ENCODE results near the gene STK10.
"Not testable (repeated sequence)": the region's sequence is repeated elsewhere in the genome, so short reads cannot be mapped to it uniquely, and the experiment has no call there.

STK10 gene

DNA sequence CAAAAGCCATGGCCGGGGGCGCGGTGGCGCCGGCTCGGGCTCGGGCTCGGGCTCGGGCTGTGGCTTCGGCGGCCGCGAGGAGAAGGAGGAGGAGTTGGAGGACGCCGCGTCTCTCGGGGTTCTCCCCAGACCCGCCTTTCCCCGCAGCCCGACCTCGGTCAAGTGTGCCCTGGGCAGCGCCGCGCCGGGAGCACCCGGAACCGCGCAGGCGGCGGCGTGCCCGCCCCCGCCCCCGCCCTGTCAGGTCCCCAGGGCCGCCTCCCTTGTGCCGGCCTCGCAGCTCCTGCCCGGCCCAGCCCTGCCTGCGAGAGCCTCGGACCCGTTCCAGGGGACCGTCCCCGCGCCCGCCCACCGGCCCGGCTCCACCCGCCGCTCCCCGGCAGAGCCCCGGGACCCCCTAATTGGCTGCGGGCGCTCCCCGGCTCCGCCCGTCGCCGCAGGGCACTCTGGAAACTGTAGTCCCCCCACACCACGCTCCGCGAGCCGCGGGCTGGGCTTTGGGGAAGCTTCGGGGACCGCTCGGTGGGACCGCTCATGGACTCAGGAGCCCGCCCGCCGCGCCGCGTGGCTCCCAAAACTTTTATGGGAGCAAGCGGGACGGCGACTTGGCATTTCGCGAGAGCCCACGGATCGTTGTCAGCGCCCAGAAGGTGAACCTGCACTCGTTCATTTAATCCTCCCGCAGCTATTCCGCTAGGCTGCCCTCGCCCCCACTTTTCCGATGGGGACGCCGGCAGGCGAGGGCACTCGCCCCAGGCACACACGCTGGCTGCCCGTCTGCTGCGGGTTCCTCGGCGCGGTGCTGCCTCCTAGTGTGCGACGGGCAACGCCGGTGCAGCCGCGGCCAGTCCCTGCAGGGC is at the start of gene STK10:
TSS of gene STK10 (minus strand) at position 192 of the 860 bp plus-strand sequence. CDS start at position 10, 182 bp downstream.
- DNase-seq (ENCODE audit: low spot score): peak; percentile 89

DNA sequence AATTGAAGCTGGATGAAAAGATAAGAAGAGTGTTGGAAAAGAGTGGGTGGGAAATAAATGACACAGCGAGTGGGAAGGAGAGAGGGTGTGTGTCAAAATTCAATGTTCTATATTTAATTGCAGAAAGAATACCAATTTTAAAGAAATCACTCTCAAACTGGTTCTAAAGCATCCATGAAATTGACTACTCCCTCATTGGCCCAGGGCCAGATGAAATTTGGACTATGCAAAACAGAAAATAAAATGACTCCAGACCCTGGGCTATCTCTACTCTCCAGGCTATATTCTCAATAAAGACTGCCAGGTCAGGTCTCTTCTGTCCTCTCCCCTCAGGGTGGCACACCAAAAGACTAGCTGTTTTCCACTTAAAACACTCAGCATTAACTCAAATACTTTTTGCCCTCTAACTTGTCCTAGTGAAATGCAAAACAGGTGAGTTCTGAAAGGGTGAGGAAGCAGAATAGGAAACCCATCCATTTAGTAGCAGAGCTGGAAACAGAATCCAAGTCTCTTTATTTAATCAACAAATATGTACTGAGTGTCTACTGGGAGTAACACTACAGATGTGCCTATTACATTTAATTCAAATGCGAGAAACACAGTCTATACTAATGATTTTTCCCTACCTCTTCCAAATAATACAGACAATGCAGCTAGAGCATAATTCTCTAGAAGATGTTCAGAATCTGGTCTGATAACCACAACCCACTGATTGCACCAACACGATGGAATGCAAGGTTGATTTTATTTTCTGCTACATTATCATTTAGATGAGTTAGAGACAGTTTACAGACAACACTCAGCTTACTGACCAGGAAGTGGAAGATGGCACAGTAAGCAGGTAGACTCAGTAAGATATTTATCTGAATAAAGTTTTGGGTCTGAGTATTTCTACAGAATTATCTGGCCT is 48.1 kb upstream of the STK10 start:
- DNase-seq (ENCODE audit: low spot score): peak; percentile 48

DNA sequence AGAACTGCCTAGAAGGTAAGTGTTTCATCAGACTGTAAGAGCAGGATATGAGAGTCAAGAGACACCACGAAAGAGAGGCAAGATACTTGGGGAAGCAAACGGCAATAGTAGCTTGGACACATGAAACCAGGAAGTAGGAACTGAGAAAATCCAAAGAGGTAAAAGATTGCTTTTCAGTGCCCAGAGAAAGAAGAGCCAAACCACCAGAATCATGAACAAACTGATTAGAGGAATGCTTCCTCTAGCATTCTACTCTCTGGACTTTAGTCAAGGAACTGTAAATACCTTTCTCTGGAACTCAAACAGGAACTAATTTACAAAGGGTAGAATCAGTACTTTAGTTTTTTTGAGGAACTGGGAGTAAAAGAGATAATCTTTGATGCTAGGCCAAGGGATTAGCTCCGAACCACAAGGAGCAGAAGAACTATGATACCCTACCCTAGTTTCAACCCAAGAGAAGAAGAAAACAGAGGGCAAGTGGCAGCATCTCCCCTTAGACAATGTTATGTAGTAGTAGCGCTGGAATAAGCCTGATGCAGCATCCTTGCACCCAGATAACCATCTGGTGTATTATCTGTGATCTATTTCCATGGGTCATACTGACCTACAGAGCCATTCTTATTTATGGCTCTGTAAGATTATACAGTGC is 47.2 kb upstream of the STK10 start:
- no peak for DNase-seq (ENCODE audit: low spot score)

DNA sequence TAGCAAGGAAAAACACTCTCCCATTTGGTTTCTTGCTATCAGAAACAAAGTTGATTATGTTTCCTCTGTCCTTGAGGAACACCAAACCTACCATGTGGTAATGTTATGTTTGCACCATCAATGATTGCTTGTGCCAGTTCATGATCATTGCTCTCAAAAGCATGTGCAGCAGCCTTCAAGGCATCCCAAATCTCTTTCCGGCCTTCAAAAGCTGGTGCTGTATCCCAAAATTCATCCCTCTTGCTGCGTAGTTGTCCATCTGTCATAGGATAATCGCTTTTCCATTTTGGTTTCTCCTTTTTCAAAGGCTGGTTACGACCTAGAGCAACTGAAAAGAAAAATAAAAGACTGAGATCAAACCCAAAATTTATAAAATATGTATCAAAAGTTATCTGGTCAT is 46.0 kb upstream of the STK10 start:
- peak; percentile 70 for DNase-seq (ENCODE audit: low spot score)

DNA sequence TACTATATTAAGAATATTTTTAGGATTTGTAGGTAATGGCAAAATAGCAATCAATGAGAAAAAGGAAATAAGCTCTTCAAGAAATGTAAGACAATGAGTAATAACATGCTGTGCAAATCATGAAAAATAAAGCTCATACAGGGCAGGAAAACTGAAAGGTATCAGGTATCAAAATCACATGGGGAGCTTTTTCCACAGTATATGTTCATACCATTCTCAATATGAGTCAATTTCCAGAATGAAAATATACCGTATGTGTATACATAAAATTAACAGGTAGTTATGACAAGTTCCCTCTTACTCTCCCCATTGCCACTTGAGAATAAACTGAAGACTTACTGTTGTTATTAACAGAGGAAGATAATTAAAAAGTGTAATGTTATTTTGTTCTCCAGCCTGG is 41.9 kb upstream of the STK10 start:
- DNase-seq (ENCODE audit: low spot score): no peak

DNA sequence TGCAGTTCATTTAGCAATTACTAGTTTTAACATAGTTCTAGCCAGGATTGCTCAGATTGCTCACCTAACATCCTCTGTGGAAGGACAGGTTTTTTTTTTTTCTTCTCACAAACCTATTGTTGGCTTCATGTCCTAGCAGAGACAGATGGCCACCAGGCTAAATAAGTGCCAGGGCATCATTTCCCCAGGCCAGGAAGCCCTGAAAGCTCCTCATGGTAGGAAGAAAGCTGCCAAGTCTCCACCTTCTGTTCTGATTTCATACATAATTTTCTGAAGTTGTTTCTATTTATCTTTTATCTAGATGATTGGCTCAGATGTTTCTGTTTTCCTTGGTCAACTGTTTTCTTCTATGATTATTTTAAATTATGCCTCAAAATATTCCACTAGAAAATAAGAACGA is 37.0 kb upstream of the STK10 start:
- DNase-seq (ENCODE audit: low spot score): peak; percentile 98

DNA sequence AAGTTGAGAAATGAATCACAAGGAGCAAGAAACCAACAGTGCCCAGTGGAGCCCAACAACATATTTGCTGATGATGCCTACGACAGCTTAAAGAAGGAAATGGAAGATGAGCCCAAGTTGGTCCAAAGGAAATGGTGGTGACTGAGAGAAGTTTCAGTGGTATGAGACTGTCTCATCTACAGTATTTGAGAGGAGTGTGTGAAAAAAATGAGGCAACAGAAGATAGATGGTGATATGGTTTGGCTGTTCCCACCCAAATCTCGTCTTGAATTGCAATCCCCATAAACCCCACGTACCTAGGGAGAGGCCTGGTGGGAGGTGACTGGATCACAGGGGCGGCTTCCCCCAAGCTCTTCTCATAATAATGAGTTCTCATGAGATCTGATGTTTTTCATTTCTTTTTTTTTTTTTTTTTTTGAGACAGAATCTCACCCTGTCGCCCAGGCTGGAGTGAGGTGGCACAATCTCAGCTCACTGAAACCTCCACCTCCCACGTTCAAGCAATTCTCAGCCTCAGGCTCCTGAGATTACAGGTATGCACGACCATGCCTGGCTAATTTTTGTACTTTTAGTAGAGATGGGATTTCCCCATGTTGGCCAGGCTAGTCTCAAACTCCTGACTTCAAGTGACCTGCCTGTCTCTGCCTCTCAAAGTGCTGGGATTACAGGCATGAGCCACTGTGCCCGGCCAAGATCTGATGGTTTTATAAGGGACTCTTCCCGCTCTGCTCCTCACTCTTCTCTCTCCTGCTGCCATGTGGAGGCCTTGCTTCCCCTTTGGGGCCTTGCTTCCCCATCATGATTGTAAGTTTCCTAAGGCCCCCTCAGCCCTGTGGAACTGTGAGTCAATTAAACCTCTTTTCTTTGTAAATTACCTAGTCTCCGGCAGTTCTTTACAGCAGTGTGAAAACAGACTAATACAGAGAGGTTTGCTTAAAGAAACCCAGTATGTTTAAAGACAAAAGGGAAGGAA is 36.2 kb upstream of the STK10 start:
- DNase-seq (ENCODE audit: low spot score): no peak

DNA sequence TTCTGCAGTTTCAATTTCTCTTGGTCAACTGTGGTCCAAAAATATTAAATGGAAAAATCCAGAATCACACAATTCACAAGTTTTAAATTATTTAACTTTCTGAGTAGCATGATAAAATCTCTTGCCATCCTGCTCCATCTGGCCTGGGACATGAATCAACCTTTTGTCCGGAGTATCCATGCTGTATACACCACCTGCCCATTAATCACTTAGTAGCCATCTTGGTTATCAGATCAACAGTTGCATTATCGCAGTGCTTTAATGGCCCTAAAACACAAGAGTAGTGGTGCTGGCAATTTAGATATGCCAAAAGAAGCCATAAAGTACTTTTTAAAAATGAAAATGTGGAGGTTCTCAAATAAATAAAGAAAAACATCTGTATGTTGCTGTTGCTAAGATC is 31.3 kb upstream of the STK10 start:
- DNase-seq (ENCODE audit: low spot score): no peak

DNA sequence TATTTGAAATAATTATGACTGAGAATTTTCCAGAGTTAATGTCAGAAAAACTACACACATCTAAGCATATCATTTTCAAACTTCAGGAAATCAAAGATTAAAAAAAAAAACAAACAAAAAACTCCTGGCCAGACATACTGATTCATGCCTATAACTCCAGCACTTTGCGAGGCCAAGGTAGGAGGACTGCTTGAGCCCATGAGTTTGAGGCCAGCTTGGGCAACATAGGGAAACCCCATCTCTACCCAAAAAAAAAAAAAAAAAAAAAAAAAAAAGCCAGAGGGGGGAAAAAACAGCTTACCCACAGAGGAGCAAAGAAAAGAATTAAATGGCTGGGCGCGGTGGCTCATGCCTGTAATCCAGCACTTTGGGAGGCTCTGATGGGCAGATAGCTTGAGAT is 28.3 kb upstream of the STK10 start:
- DNase-seq (ENCODE audit: low spot score): no peak

DNA sequence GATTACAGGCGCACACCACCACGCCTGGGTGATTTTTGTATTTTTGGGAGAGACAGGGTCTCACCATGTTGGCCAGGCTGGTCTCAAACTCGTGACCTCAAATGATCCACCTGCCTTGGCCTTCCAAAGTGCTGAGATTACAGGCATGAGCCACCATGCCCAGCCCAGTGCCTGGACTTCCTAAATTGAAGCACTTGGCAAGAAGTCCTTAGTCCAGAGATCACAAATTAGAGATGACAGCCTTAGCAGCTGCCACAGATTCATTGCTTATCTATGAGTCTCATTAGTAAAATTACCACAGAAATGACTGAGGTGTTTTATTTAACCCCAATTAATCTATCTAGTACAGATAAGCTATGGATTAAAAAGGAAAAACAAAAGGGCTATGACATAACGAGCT is 25.1 kb upstream of the STK10 start:
- DNase-seq (ENCODE audit: low spot score): peak; percentile 69

DNA sequence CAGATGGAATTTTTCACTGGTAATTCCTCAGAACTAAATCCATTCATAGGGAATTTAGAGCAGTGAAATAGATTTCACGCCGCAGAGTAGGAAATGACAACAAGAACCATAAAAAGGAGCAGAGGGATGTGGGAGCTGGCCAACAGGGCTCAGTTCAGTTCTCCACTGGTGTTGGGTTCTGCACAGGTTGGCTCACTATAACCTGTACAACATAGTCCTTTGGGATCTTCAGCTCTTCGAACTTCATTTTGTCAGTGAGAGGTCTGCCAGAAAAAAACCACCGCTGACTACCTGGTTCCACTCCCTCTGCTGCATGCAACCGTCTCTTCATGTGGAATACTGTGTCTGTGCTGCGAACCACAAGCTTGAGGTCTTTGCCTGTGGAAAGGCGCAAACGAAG is 23.7 kb upstream of the STK10 start:
- DNase-seq (ENCODE audit: low spot score): peak; percentile 67

DNA sequence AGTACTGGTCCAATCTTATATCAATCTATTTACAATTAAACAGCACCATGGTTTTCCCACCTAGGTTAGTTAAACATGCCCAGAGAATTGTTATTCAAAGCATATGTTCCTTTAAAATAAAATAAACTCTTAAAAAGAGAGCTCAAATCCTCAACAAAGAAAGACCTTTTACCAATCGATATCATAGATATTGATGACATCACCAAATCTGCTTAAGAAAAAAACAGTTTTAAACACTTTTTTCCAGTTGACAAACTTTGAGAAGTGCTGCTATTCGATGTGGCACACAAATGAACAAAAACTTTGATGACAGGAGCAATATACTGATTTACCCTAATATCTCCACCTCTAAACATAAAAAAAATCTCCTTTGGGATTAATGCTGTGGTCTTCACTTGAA is 21.7 kb upstream of the STK10 start:
- DNase-seq (ENCODE audit: low spot score): no peak

DNA sequence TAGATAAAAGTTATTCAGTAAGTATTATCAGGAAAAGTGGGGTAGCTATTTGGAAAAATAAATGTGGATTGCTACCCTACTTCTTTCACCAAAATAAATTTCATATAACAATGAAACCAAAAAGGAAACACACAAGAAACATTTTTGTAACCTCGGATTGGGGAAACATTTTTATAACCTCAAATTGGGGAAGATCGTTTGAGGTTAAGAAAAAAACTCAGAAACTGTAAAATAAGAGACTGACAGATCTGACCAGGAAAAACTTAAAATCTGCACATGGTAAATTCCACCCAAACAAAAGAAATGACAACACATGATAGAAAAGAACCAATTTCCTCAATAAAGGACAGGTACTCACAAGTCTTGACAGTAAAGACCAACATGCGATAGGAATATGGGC is 19.5 kb upstream of the STK10 start:
- DNase-seq (ENCODE audit: low spot score): no peak

DNA sequence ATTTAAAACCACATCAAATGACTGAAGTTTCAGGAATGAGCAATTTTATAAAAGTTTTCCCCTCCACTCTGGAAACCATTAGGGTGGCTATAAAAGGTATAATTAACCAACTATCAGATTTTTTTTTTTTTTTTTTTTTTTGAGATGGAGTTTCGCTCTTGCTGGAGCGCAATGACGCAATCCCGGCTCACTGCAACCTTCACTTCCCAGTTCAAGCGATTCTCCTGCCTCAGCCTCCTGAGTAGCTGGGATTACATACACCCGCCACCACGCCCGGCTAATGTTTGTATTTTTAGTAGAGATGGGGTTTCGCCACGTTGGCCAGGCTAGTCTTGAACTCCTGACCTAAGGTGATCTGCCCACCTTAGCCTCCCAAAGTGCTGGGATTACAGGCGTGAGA is 18.0 kb upstream of the STK10 start:
- not testable (repeated sequence) for DNase-seq (ENCODE audit: low spot score)

DNA sequence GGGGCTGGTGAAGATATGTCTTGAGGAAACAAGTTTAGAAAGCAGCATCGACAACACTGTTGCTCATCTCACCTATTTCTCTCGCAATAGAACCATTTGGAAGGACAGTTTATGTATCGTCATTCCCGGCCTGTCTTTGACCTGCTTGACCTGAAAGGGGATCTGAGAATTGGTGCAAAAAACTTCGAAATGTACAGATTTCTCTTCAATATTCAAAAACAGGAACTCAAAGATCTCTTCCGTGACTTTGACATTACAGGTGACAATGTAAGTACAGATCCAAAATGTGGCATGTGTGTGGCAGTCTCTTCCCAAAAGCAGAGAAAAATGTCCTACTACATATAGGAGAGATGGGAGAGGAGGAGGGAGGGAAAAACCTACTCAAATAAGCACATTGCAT is 12.5 kb upstream of the STK10 start:
- DNase-seq (ENCODE audit: low spot score): no peak

DNA sequence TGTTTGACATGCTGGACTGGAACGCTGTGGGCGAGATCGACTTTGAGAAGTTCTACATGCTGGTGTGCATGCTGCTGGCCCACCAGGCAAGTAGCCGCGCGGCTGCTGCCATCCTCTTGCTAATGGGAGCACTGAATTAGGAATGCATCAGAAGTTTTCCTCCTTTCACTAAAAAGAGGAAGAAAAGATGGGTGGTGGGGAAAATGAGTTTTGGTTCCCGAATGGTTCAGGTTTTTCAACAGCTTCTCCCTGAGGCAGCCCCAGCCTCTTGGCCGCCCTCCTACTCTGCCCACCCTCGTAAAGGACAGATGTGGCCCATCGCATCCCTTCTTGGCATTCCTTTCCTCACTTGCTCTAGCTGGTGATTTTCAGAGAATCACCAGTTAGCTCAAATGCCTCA is 11.4 kb upstream of the STK10 start:
- no peak for DNase-seq (ENCODE audit: low spot score)

DNA sequence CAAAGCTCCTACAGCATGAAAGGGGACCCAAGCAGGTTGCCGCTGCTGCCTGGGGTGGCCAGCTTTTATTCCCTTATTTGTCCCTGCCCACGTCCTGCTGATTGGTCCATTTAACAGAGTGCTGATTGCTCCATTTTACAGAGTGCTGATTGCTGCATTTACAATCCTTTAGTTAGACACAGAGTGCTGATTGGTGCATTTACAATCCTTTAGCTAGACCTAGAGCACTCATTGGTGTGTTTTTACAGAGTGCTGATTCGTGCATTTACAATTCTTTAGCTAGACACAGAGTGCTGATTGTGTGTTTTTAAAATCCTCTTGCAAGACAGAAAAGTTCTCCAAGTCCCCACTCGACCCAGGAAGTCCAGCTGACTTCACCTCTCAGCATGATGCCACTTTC is 9.8 kb upstream of the STK10 start:
- not testable (repeated sequence) for DNase-seq (ENCODE audit: low spot score)

DNA sequence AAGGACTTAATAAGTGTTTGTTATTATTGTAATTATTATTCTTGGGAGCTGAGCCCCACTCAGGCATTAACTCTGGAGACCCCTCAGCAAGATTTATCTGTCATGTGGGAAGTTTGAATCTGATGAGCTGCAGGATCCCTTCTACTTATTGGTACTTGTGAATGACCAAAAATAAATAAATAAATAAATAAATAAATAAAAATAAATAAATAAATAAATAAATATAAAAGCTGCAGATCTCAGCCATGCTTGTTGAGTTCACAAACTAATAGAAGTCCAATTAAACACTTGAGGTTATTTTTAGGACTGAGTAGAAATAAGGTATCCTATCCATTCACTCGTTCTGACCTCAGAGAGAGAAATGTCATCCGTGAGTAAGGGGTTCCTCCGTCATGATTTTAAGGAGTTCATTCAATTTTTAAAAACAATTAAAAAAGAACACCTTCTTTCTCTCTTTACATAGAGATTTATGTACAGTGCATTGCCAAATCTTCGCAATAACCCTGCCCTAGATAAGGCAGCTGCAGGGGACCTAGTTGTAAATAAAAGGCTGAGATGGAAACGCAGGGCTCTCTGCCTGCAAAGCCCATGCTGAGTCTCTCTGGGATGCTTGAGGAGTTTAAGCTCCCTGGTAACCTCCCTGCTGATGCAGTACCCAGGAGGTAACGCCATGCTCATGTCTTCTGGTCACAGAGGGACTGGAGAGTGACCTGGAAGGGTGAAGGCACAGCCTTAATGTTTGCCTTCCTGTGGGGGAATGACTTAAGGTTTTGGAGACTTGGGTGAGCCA is 7.2 kb upstream of the STK10 start:
- no peak for DNase-seq (ENCODE audit: low spot score)

DNA sequence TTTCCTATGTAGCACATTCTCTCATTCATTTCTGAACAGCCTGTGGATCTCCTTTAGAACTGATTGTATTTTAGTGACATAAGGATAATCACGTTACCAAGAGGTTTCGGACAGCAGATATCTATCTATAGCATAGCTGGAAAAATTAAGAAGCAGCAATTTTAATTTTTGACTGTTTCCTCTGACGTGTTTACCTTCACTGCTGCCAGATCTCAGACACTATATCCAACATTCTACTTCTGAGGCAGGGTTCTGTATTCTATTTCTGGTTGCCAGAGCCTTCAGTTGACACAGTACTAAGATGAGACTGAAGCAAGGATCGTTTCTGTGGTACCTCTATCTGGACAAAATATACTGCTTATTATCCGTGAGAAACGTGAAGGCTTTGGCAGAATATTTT is 5.8 kb upstream of the STK10 start, which contains the start of gene EFCAB9:
TSS of gene EFCAB9 (plus strand) at position 301 of the 400 bp plus-strand sequence. CDS start at position 302, 1 bp downstream.
- no peak for DNase-seq (ENCODE audit: low spot score)

DNA sequence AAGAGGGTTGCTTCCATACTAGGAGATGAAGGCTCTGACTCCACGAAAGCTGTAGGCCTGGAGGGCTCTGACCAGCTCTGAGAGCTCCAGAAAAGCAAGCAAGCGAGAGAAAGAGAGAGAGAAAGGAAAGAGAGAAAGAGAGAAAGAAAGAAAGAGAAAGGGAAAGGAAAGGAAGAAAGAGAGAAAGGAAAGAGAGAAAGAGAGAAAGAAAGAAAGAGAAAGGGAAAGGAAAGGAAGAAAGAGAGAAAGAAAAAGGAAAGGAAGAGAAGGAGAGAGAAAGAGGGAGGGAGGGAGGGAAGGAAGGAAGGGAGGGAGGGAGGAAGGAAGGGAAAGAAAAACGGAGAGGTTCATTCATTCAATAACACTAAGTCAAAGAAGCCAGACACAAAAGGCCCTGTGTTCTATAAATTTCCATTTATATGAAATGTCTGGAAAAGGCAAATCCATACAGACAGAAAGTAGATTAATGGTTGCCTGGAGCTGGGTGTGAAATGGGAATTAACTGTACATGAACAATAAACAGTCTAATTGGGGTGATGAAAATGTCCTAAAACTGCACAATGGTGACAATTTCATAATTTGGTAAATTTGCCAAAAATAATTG is 1.8 kb upstream of the STK10 start:
- no peak for DNase-seq (ENCODE audit: low spot score)

All from cerebellar cortex (tissue), 1 donor.